ENCODE measurements around the gene HMG20A.
"Not testable (repeated sequence)": the region's sequence is repeated elsewhere in the genome, so short reads cannot be mapped to it uniquely, and the experiment has no call there.

The HMG20A gene

DNA sequence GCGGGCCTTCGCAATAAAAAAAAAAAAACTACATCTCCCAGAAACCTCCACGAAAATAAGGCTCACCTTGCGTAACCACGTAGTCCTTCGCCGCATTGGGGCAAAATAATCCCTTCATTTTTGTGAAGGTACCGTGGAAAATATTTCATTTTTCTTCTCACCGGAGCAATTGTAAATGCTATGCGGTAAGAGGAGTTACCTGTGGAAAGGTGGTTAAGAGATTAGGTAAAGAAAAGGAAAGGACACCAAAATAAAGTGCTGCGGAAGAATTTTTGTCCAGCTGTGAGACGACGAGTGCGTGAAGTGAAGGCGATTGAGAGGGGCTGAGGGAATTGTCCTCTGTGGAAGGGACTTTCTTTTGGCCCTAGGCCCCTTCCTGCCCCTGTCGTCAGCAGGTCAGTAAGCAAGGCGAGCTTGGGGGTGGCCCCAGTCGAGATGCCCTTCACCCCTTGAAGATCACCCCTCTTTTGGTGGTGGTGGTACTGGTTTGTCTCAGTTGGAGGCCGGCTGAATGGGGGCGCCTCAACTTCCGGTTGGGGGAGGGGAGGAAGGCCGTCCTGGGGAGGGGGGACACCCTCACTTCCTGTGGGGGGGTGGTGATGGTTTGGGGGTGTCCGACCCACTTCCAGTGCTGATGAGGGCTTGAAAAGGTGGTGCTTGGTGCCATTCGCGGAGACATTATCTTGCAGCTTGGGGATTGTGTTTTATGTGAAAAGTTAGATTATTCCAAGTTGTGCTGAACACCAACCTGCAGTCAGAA is at the start of gene HMG20A:
TSS of gene HMG20A (plus strand) at position 279 of the 760 bp plus-strand sequence. CDS start 37,520 bp downstream, outside the sequence.
- DNase-seq = peak; percentile 96

DNA sequence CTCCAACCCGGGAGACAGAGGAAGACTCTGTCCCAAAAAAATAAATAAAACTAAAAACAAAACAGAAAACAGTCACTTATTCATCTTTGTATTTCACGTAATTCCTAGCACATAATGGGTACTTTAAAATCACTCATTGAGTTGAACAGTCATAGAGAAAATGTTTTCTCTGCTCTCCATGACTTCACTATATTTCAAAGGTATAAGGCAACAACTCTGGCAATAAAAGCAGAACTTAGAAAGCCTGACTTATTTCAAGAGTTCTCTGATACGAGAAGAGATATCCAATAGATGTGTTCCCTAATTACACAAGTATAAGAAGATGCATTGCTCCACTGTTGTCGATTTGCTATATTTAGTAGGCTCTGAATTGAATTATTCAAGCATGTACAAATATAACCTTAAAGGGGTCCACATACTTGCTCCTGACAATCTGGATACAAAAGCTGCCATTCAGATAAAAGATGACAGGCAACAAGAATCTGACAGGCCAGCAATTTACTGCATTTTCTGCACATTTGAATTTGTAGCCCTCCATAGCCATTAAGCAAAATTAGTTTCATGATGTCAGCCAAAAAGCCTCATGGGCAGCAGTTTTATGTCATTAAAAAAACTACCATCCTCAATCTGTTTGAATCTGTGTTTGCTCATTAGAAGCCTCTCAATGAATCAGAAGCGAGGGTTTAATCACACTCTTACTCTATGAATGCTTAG is 48.7 kb upstream of the HMG20A start:
- no peak for DNase-seq

GRCh38 chr15:77373441-77373840 is 47.2 kb upstream of the HMG20A start:
- DNase-seq = no peak

DNA sequence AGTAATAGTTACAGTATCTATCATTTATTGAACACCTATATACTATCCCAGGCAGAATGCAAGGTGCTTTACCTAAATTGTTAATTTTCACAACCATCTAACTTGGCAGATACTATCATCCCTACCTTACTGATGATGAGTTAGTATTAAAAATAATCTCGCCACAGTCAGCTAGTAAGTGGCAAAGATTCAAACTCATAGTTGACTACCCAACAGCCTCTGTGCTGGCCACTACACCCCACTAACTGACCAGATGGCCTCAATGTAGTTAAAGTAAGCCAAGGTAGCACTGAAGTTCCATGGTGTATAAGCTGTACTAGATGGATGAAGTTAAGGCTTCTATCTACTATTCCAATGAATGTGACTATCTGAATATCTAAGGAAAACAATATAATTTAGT is 45.6 kb upstream of the HMG20A start:
- DNase-seq = no peak

GRCh38 chr15:77376770-77377169 is 43.9 kb upstream of the HMG20A start:
- DNase-seq = no peak

- DNase-seq = no peak
Observed at GRCh38 chr15:77380033-77380432, 40.7 kb upstream of the HMG20A start.

DNA sequence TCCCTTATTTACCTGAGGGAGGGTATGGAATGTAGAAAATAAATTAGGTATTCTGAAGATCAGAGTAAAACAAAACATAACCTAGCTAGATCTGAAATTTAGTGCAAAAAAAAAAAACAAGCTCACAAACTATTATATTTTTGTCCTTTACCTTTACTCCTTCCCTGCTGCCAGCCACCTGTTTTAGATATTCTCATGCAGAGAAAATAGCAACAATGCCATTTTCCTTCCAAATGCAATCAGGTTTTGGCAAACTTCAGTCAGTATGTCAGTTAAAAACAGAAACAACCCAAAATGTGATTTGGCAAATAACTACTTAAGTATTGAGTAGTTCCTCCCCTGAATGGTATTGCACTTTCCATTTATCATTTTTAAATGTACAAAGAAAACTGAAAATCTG is 36.6 kb upstream of the HMG20A start:
- no peak for DNase-seq

DNA sequence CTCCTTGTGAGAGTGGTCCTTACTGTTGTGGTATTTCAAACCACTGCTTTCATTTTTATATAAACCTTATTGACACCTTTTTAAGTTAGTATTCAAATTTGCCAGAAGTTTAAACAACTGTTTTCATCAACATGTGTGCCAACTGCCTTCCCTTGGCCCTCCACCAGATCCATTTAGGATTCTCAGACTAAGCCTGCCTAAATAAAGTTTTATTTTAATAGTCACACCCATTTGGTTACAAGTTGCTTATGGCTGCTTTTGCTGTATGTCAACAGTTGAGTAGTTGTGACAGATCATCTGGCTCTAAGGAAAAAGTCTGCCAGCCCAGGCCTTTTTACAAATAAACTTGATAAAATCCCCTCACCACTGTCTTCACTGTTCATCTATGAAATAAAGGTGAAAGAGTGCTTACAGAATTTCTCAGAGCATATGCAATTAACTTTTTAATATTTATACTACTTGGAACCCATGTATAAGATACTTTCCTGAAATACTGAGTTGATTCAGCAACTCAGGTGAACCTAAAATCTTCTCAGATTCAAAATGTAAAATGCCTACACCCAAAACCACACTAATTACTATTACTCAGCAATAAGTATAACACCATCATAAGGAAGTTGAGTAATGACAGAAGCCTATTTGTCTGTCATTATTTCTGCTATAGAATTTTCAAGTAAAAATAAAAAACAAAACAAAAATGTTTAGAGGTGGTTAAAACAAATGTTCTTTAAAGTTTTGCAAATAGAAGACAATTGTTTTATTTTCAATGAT is 35.9 kb upstream of the HMG20A start:
- DNase-seq = no peak

DNA sequence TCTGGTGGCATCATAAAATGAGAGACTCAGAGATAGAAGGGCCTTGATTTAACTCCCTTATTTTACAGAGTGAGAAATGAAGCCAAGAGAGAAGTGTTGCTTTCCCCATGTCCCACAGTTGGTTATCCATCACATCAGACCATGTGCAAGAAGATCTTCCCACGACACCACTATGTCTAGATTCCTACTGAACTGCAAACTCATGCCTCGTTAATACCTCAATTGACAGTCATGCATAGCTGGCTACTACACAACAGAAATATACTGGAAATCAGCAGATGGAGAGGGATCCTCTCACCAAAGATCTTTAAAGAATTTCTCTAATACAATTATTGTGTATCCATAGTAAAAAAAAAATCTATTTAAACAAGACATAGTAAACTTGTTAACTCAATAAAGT is 34.1 kb upstream of the HMG20A start:
- DNase-seq = peak; percentile 11

DNA sequence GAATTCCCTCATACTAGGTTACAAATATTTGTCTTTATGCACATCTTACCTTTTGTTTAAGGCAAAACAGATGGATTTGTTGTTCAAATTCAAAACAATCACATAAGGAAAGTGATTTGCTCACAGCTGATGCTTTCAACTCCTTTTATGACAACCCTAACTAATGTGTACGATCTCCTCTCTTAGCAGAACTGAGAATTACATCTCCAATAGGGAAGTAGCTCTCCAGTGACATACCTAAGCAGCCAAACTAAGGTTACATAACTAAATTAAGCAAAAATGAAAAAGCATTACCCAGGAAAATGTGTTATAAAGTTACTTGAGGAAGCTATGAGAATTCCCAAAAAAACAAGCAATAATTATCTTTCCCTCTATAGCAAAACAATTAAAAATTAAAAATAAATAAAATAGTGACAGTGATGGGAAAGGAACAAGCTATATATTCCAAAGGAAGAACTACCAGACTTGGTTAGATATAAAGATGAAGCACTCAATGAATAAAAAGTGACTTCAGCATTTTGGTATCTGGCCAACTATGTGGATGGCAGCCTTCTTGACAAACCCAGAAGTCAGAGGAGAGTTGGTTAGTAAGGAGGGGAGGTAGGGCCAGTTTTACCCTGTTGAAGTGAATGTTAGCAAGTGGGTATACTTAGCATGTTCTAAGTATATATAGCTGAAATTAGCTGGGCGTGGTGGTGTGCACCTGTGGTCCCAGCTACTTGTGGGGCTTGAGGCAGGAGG is 33.2 kb upstream of the HMG20A start:
- DNase-seq = peak; percentile 11

DNA sequence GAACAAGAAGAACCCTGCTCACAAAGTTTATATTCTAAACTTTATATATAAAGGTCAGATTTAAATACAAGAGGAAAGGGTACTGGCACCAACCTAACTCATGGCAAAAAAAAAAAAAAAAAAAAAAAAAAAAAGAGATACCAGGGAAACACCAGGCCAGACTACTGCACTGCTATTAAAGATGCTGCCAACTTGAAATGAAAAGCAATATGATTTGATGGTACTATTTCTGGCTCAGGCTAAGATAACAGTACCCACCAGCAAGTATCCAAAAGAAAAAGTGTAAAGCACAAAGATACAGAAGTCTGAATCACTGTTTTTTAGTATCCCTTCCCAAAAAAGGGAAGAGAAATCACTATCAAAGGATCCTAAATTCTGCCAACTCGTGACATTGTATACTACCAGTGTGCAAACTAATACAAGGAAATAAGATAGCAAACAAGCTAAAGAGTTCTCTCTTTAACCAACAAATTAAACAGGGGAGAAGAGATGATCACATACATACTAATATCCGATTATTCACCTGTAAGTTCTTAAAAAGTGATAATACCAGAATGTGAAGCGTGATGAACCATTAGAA is 29.2 kb upstream of the HMG20A start:
- DNase-seq = no peak

- DNase-seq = no peak
Observed at GRCh38 chr15:77392762-77393470, 27.8 kb upstream of the HMG20A start.

DNA sequence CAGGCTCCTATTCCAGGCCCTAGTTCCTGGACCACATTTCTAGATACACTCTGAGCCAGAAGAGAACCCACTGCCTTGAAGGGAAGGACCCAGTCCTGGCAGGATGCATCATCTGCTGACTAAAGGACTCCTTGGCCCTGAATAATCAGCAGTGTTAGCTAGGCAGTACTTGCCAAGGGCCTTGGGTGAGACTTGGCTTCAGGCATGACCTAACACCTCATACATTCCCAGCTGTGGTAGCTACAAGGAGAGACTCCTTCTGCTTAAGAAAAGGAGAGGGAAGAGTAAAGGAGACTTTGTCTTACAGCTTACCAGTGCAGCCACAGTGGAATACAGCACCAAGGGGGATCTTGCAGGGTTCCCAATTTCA is 27.2 kb upstream of the HMG20A start:
- no peak for DNase-seq

- DNase-seq = no peak
Observed at GRCh38 chr15:77395013-77395774, 25.5 kb upstream of the HMG20A start.

- no peak for DNase-seq
Observed at GRCh38 chr15:77396692-77397091, 24.0 kb upstream of the HMG20A start.

DNA sequence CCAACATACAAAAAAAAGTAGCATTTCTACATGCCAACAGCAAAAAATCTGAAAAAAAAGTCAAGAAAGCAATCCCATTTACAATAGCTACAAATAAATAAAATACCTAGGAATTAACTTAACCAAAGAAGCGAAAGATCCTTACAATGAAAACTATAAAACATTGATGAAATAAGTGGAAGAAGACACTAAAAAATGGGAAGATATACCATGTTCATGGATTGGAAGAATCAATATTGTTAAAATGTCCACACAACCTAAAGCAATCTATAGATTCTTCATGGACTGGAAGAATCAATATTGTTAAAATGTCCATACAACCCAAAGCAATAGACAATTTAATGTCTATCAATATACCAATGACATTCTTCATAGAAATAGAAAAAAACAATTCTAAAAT is 21.8 kb upstream of the HMG20A start:
- DNase-seq = no peak

- DNase-seq = no peak
Observed at GRCh38 chr15:77400258-77400657, 20.4 kb upstream of the HMG20A start.

DNA sequence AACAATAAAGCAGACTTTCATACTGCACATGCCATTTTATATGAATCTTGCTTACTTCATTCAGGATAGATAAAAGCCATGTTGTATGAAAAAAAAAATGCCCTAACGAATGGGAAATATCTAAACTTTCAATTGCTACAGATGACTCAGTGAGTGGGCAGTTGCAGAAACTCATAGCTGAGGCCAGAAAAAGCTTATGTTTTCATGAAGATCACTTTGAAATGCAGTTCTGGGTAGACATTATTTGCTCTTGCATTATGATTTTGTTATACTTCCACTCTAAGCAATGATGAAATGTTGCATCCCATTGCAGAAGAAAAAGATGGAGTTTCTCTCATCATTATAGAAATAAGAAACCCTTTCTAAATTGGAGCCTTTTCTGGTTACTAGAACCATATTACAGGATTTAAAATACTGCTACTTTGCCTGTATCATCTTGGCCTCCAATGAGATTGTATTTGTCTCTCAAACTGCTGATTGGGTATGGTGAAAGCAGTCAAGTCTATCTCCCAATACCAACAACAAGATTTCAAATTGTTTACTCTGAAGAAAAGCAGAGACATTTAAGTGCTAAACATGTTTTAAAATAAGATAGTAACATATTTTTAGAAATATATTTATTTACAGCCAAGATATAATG is 17.8 kb upstream of the HMG20A start:
- no peak for DNase-seq

DNA sequence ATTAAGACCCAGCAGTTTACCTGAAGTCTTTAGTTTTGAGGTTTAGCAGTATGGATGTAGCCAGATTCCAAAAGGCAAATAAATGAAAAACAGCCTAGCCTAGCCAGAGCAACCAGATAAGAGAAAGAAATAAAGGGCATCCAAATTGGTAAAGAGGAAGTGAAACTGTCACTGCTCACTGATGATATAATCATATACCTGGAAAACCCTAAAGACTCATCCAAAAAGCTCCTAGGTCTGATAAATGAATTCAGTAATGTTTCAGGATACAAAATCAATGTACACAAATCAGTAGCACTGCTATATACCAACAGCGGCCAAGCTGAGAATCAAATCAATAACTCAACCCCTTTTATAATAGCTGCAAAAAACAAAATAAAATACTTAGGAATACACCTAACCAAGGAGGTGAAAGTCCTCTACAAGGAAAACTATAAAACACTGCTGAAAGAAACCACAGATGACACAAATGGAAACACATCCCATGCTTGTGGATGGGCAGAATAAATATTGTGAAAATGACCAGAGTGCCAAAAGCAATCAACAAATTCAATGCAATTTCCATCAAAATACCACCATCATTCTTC is 14.4 kb upstream of the HMG20A start:
- not testable (repeated sequence) for DNase-seq

GRCh38 chr15:77406846-77407245 is 13.8 kb upstream of the HMG20A start:
- peak; percentile 89 for DNase-seq
